Fibroblast of skin of back (primary cell): ENCODE measurements around the gene TNFRSF9.

Source experiments
- DNase-seq: peaks from one replicate; pipeline ENCODE4 v3.0.0-alpha.2; 2013

TNFRSF9 gene

DNA sequence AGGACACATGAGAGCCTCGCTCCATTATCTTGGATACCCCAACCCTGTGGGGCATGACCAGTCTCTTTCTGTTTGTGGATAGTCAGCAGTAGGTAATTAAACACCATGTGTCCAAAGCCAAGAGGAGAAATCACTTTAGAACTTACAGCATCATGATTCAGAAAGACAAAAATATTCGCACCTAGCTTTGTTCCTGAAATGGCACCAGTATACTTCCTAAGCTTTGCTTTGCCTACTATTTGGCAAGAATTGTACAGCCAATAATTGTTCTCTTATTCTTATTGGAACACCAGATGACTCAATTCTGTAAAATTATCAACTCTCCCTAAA, 24.2 kb downstream of the TNFRSF9 start:
- no peak for DNase-seq

DNA sequence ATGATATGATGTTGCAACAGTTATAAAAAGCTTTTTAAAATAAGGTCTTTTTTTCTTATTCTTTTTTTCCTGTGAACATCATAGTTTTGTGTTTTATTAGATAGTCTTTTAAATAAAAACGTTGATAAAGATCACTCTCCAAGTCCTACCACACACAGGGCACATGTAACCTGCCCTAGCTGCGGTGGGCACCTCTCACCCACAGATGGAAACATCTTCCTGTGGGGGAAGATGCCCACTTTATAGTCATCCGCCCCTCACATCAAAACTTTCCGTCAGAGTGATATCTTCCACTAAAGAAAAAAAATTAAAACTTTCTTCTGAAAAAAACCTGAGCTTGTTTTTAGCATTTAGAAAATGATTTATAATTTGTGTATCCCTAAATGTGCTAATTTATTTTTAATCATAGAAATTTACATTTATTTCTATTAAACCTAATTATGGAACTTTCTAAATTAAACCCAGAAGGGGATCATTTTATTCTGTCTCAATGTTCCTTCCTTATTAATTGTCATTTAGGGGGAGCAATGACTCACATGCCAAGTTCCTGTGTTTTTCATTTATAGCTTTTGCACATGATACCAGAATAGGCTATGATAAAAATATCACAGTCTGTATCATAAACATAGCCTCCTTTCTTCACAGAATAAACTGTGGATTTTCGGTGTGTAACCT, 24.7 kb downstream of the TNFRSF9 start:
- DNase-seq = no peak

DNA sequence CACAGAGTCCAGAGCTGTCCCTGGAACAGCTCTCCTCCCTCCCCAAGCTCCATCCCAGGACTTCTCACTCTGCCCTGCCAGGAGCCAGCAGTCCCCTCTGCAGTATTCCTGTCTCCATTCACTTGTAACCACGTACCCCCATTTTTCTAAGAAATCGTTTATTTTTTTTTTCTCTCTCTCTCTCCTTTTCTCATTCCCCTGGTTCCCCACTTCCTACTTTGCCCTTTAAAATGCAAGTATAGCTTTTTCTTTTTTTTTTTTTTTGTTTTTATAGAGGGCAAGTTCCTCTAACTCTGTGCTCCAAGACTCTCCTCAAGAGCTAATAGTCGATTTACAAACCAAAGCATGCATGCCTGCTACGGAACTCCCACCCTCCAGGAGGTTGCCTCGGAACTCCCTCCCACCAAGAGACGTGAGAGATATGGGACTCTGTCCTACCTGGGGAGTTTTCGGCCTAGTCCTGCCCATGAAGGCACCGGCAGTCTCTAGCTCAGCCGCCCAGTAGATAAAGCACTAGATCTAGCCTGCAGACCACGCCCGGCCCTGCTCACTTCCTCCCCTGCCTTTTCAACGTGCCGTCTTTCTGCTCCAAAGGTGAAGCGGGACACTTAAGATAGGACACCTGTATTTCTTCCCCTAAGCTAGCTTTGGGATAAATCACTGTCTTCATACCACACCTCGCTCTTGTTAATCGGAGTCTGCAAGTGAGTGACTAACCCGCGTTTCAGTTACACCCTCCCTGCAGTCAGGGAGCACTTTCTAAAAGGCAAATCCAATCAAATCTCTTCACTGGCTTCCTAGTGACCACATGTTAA, 27.7 kb downstream of the TNFRSF9 start:
- DNase-seq = no peak

DNA sequence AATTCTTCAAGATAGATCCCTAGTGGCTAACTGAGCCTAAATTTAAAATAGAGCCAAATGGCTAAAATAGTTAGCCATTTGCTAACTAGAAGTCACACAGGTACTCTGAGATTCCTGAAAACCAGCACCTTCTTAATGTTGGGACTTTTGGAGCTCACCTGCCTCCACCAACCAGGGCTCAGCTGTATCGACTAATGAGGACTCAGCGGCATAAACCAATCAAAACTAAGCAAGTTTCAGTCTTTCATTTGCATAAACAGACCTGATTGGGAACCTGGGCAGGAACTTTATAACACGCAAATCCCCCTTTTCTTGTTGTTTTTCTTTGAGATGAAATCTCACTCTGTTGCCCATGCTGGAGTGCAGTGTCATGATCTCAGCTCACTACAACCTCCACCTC, 28.5 kb downstream of the TNFRSF9 start:
- DNase-seq = no peak

DNA sequence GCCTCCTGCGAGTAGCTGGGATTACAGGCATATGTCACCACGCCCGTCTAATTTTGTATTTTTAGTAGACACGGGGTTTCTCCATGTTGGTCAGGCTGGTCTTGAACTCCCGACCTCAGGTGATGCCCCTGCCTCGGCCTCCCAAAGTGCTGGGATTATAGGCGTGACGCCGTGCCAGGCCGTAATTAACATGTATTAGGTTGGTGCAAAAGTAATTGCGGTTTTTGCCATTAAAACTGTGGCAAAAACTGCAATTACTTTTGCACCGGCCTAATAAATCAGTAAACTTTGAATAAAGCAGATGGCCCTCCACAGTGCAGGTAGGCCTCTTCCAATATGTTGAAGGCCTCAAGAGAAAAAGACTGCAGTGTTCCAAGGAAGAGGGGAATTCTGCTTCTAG, 35.4 kb downstream of the TNFRSF9 start:
- no peak for DNase-seq

DNA sequence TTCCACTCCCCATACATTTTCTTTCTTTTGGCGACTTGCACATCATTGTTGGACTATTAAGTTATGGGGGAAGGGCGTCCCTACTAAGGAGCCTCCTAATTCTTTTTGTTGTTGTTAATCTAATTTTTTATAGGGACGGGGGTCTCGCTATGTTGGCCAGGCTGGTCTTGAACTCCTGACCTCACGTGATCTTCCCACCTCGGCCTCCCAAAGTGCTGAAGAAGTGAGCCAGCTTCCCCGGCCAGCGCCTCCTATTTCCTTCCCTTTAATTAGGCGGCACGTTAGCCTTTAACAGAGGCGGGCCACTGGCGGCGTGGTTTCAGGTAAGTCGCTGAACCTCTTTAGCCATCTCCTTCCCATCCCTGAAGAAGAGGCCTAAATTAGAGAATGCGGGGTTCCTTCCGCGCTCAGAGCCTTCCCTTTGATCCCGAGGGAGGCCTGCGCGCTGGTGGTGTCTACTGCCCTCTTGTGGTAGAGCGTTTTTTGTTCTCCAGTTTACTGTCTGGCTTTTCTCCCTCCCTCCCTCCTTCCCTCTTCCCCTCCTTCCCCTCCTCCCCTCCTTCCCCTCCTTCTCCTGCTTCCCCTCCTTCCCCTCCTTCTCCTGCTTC, 38.1 kb downstream of the TNFRSF9 start:
- DNase-seq = peak; percentile 70

DNA sequence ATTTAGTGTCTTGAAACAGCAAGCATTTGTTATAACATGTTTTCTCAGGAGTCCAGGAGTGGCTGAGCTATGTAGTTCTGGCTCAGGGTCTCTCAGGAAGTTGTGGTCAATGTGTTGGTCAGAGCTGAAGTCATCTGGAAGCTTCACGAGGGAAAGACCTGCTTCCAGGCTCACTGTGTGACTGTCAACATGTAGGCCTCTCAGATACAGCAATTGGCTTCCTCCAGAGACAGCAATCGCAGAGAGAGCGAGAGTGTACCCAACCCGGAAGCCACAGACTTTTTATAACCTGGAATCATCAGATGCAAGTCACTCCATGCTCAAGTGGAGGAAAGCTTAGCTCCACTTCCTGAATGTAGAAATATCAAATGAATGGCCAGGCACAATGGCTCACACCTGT, 40.9 kb downstream of the TNFRSF9 start:
- DNase-seq = peak; percentile 17

DNA sequence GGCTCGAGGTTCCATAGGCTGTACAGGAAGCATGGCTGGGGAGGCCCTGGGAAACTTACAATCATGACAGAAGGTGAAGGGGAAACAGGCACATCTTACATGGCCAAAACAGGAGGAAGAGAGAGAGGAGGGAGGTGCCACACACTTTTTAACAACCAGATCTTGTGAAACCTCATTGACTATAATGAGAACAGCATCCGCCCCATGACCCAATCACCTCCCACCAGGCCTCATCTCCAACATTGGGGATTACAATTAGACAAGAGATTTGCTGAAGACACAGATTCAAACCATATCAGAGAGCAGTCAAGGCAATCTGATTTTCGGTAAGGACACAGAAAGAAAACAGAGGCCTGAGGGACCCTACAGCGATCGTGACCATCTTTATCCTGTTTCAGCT, 41.7 kb downstream of the TNFRSF9 start:
- no peak for DNase-seq

DNA sequence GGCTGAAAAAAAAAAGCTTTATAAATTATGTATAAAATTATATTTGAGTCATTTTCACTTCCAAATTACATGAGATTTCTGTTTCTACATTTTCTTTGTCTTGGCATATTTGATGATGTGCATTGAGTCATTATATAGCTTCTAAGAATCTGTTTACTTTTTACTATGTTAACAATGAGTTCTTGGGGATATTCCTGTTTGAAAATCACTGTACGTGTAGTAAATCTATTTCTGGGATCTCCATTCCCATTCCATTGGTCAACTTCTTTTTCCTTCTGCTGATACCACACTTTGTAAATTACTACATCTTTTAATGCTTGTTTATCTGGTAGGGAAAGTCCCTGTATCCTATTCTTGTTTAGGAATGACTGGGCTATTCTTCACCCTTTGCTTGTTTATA, 43.6 kb downstream of the TNFRSF9 start:
- DNase-seq = no peak

DNA sequence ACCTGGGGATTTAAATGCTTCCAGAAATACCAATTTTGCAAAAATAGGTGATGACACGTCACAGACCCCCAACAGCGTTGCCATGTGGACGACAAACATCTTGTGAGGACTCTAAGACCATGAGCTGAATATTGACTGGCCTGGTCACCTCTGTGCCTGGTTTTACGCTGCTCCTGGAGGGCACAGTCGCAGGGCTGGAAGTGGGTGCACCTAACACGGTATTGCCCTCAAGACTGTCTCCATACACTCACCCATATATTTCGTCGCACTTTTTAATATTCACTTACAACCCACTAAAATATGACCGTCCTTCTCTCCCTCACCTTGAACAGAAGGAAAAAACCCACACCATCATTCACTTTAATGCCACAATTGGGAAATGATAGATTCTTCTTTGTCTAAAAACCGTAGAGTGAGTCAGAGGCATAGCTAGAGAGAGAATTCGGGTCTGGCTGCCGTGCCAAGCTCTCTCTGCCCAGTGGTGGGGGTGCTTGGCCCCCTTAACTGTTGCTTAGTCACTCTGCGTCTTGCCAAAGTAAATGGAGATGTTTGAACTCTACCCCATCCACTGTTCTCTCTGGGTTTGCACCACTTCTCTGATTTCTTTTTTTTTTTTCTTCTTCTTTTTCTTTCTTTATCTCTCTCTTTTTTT, 47.0 kb downstream of the TNFRSF9 start:
- DNase-seq = peak; percentile 48

DNA sequence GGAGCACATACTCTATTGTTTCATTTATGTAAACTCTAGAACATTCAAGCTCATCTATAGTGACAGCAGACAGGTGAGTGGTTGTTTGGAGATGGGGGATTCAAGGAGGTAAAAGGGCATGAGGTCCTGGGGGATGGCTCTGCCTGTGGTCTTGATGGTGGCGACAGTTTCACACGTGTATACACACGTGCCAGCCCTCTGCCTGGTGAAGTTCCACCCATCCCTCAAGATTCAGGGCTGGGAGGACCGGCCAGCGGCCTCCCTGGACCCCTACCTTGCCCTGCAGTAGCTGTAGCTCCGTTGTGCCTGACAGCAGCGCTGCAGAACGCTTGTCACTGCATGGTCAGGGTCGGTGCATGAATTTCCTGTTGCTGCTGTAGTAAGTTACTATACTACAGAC, 48.8 kb downstream of the TNFRSF9 start:
- no peak for DNase-seq

DNA sequence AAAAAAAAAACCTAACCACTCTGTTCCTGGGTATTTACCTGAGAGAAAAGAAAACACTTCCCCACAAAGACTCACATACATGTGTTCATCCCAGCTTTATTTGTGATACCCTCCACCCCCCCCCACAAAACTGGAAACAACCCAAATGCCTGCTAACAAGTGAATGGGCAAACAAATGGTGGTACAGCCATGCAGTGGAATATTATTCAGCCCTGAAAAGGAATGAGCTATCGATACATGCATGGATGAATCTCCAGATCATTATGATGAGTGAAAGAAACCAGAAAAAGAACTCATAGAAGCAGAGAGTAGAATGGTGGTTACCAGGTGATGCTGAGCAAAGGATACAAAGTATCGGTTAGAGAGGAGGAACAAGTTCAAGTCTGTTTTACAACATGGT, 49.8 kb downstream of the TNFRSF9 start:
- DNase-seq = no peak

DNA sequence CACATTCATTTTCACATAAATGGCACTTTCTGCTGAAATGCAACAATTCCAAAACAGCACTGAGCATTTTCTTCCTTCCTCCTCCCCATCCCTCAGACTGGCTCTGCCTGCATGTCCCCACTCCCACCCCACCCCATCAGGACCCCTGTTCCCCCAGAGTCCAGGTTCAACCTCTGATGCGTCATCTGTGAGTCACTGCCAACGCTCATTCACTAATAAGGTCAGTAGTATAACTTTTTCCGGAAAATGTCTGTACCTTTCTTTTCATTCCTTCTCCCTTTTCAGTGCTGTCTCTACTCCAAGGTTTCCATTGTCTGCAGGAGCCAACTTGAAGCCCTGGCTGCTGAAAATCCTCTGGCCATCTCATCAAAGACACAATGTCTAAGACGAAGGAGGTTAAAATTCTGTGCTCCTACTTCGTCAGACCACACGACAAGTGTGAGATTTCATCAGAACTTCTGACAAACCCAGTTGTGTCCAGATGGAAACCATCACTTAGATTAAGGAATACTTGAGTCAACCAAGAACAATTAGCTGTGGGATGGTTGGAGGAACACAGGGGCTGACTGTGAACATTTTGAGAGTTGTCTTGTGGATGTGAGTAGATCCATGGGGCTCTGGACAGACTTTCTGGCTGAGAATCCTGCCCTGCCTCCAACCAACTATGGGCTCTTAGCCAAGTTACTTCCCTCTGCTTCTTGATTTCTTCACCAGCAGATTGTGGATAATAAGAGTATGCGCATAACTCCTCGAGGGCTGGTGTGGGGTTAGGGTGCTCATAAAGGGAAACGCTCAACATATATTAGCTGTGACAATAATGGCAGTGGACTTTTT, 52.2 kb downstream of the TNFRSF9 start:
- no peak for DNase-seq

DNA sequence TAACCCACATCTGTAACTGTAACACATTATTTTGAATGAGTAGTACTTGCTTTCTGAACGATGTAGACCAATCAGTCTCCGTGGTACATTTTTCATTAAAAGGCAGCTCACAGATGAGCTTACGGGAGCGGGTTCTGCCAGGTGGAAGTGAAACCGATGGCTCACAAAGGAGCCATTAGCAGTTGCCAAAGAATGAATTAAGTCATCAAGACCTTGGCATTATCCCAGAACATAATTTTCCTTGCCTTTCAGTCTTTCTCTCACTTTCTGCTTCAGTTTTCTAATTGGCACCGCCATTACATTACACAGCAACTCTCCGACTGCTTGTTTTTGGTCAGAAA, 54.3 kb downstream of the TNFRSF9 start:
- DNase-seq = no peak

DNA sequence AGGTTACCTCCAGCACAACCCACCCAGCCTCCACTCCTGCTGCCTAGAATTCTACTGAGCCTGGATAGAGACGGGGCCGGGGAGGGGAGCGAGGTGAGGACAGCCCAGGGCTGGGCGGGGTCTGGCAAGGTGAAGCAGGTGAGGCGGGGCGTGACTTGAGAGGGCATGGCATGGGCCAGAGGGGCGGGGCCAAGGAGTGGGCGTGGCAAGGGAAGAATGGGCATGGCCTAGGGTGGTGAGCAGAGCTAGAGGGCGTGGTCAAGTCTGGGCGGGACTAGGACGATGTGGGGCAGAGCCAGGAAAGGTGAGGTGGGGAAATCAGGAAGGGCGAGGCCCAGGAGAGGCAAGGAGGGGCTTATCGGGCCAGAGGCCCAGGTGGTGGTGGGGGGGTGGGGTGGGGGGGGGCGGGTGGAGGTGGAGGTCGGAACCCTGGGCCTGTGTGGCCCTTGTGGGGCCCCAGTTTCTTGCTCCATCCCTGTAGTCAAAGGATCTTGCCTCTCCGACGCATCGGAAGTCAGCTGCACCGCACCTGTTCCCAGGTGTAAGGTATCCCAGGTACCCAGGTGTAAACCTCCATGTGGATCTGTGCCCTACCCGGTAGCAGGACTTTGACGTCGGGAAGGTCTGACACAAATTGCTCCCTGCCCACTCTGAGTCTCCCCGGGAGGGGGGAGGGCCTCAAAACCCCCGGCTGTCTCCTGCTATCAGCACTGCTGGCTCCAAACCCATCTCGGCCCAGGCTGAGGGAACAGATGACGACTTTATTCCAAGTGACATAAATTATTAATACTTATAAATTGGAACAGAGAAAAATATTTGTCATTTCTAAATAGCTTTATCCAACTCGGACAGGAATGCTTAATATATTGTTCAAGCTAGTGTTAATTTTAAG, 54.9 kb downstream of the TNFRSF9 start:
- no peak for DNase-seq

DNA sequence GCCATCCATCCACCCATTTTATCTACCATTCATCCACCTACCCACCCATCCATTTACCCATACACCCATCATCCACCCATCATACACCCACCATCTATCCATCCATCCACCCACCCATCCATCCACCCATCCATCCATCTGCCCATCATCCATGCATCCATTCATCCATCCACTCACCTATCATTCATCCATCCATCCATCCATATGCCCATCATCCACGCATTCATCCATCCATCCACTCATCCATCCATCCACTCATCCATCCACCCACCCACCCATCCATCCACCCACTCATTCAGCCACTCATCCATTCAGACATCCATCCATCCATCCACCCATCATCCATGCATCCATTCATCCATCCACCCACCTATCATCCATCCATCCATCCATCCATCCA, 55.9 kb downstream of the TNFRSF9 start:
- DNase-seq = no peak

DNA sequence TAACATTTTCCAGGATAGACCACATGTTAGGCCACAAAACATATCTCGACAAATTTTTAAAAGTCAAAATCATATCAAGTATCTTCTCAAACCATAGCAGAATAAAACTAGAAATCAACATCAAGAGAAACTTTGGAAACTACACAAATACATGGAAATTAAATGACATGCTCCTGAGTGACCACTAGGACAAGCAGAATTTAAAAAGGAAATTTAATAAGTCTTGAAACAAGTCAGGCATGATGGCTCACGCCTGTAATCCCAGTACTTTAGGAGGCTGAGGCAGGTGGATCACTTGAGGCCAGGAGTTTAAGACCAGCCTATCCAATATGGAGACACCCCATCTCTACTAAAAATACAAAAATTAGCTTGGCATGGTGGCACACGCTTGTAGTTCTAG, 61.4 kb downstream of the TNFRSF9 start:
- no peak for DNase-seq

DNA sequence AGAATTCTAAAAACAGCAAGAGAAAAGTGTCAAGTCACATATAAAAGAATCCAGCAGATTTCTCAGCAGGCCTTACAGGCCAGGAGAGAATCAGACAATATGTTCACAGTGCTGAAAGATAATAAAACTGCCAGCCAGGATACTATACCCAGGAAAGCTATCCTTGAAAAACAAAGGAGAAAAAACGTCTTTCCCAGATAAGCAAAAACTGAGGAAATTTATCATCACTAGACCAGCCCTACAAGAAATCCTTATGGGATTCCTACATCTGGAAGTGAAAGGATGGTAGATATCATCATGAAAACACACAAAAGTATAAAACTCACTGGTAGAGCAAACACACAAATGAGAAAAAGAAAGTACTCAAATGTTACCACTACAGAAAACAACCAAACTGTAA, 62.6 kb downstream of the TNFRSF9 start:
- no peak for DNase-seq

DNA sequence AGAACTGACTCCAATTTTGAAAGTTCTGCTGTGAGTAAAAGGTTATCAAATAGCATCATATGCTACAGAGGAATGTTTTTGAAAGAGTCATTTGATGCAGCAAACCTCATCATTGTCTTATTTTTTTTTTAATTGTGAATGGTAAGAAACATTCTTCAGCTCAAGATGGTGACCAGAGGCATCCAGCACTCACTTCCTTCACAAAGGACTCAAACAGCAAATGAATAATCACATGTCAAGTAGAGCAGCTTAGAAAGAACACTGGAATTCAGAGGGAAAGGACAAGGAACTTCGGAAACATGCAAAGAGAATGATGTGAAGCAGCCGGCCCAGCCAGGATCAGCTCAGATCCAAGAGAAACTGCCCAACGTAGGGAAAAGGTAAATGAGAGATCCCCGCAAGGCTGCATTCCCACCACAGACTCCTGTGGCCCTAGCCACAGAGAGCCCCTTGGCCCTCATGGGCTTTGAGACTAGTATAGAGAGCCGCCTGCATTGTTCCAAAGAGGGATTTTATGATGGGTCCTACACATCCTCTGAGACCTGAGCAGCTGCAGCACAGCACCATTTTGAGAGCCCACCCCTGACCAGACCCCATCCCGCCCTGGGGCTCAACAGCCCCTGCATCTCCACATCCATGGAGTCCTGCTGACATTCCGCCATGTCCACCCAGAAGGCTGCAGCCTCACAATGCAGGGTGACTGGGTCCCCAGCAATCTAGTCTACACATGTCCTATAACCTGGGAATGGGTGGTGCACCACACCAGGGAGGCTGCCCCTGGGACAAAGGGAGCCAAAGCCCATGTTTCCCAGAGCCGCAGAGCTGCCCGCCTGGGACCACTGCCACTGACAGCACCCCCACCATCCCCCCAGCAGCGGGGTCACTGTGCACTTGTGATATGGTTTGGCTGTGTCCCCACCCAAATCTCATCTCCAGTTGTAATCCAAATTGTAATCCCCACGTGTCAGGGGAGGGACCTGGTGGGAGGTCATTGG, 66.5 kb downstream of the TNFRSF9 start:
- no peak for DNase-seq

DNA sequence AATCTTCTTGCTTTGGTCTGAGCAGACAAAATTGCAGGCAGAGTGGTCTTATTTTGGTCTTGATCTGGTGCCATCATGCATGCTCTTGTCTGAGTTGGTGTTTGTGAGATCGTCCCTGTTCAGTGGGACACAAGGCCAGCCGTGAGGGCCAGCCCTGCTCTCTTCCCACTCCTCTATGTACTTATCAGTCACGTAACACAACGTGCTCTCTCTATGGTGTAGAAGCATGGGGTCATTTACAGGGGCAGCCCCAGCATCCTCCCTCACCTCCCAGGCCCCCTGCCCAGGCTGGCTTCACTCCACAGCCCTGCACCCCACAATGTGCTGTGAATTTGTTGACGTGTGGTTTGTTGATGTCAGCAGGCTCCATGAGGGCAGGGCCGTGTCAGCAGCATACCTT, 69.5 kb downstream of the TNFRSF9 start:
- DNase-seq = no peak
